Gastrocnemius medialis (tissue), 4 donors: Measurements from ENCODE around the gene PPP2R5C.

Experiments
- POLR2A ChIP-seq, 2 donors: fragments of 450-650 bp; IDR thresholded peaks; one replicate each; pipeline ENCODE4 v1.6.1; 2017; ENCODE audit warnings: antibody characterized with exemption in 2 of 2, mild to moderate bottlenecking in 2 of 2, moderate library complexity in 2 of 2
- TF ChIP-seq, protein P1 (sequence below), 5 experiments: fragments of 450-650 bp in 3 of 5; fragments of 200-600 bp in 2 of 5; sonication (generic) in 2 of 5; IDR thresholded peaks in 4 of 5; conservative IDR thresholded peaks in 1 of 5; 1 replicate in 4 of 5; 2 replicates in 1 of 5; pipeline ENCODE4 v1.5.1; 2016 to 2019; ENCODE audit warnings: antibody characterized with exemption in 5 of 5, mild to moderate bottlenecking in 3 of 5, moderate library complexity in 3 of 5

- TF ChIP-seq, protein P1, sequence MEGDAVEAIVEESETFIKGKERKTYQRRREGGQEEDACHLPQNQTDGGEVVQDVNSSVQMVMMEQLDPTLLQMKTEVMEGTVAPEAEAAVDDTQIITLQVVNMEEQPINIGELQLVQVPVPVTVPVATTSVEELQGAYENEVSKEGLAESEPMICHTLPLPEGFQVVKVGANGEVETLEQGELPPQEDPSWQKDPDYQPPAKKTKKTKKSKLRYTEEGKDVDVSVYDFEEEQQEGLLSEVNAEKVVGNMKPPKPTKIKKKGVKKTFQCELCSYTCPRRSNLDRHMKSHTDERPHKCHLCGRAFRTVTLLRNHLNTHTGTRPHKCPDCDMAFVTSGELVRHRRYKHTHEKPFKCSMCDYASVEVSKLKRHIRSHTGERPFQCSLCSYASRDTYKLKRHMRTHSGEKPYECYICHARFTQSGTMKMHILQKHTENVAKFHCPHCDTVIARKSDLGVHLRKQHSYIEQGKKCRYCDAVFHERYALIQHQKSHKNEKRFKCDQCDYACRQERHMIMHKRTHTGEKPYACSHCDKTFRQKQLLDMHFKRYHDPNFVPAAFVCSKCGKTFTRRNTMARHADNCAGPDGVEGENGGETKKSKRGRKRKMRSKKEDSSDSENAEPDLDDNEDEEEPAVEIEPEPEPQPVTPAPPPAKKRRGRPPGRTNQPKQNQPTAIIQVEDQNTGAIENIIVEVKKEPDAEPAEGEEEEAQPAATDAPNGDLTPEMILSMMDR (IDR thresholded peaks at IDR 0.05 in 4 of 5, conservative IDR thresholded peaks at IDR 0.05 in 1 of 5) = no peak
- TF ChIP-seq POLR2A (IDR thresholded peaks at IDR 0.05) = no peak
Measured at GRCh38 chr14:101914083-101914482, 152.6 kb downstream of the PPP2R5C start.
